Transverse colon (tissue), 4 donors: ENCODE data around the gene WDR49.

Experiments used
- POLR2A ChIP-seq: fragments of 450-650 bp; IDR thresholded peaks from one replicate; pipeline ENCODE4 v1.6.1; 2016; ENCODE audit warnings: antibody characterized with exemption, mild to moderate bottlenecking, moderate library complexity
- POLR2AphosphoS5 ChIP-seq, 3 donors: sonication (generic); formaldehyde crosslinking; IDR thresholded peaks; one replicate each; pipeline ENCODE4 v1.6.1; 2016; ENCODE audit warnings: antibody characterized with exemption in 3 of 3
- TF ChIP-seq, protein P1 (sequence below), 5 experiments: fragments of 200-600 bp in 3 of 5; fragments of 450-650 bp in 2 of 5; sonication (generic) in 3 of 5; IDR thresholded peaks; 1 replicate in 2 of 5; 2 replicates in 3 of 5; pipeline ENCODE4 v1.5.1; 2016 to 2017; ENCODE audit warnings: antibody characterized with exemption in 5 of 5, inconsistent platforms in 3 of 5, mild to moderate bottlenecking in 2 of 5, moderate library complexity in 1 of 5

DNA sequence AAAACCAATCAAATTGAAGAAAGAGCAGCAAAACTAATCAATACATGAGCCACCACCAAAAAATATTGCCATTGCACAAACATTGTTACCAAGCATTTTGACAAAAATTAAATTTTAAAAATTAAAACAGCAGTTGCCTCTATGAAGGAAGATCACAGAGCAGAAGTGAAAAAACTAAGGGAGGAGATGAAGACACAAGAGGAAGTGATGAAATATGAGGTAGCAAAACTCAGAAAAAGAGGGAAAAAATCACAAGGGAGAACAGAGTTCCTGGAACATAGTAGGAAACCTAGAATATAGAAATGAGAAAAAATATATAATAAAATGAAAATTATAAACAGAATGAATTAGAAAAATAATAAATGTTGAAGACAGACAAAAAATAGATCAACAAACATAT lies 172.6 kb downstream of the WDR49 start:
- TF ChIP-seq, protein P1, sequence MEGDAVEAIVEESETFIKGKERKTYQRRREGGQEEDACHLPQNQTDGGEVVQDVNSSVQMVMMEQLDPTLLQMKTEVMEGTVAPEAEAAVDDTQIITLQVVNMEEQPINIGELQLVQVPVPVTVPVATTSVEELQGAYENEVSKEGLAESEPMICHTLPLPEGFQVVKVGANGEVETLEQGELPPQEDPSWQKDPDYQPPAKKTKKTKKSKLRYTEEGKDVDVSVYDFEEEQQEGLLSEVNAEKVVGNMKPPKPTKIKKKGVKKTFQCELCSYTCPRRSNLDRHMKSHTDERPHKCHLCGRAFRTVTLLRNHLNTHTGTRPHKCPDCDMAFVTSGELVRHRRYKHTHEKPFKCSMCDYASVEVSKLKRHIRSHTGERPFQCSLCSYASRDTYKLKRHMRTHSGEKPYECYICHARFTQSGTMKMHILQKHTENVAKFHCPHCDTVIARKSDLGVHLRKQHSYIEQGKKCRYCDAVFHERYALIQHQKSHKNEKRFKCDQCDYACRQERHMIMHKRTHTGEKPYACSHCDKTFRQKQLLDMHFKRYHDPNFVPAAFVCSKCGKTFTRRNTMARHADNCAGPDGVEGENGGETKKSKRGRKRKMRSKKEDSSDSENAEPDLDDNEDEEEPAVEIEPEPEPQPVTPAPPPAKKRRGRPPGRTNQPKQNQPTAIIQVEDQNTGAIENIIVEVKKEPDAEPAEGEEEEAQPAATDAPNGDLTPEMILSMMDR (IDR thresholded peaks at IDR 0.05): no peak
- TF ChIP-seq POLR2A (no peak), POLR2AphosphoS5 (IDR thresholded peaks at IDR 0.05) (no peak)
